ENCODE data around the gene FRAS1. TPM values are rescaled to one million over a fixed set of nuclear protein-coding genes. Genes with fewer than 3 reads are reported as not detected.
A peak's percentile ranks its signal among the peaks of the same experiment; 100 is the strongest.

FRAS1 gene
- total RNA-seq, 1 donor from 2014 or later = 24.6 TPM

DNA sequence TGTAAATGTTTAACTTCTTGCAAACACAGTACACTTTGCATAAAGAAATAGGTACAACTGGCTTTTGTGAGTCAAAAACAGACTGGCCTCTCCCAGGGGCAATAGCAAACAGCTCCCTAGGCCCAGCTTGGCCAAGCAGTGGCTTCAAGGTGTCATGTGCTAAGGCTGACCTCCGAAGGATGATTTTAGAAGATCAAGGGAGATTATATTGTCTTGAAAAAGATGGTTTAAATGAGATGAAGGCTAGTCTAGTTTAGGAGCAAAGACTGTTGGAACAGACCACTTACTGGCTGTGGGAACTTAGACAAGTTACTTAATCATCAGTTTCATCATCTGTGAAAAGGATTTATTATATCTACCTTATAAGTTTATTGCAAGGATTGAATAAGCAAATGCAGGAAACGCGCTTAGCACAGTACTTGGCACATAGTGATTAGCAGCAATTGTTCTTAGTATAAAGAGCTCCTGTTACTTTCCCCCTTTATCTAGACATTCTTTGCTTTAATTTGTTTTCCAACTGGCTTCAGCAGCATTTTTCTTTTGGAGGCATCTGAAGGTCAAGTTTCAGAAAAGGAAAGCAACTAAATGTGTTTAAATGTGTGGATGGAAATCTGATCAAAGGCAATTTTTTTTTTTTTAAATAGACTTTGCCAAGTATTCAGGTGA lies 511.6 kb downstream of the FRAS1 start:
- Mint-ChIP-seq H3K9me3 (ENCODE audit: unreplicated experiment) (no peaks in the 10 kb centered on the region), H3K36me3 (ENCODE audit: low read depth, unreplicated experiment) (peaks cover 5% of the 10 kb centered on the region), H3K27me3 (ENCODE audit: low read depth, unreplicated experiment) (no peaks in the 10 kb centered on the region), H3K4me3 (ENCODE audit: unreplicated experiment) (no peak overlapping the region), H3K4me1 (ENCODE audit: low read depth, unreplicated experiment) (peaks cover 59% of the 10 kb centered on the region), H3K27ac (ENCODE audit: unreplicated experiment) (peak overlapping the region; percentile 93)
- H3K36me3 ChIP-seq (ENCODE audit: insufficient read depth, low read length) = no peaks in the 10 kb centered on the region
- H3K27me3 ChIP-seq (ENCODE audit: insufficient read depth, low read length) = no peaks in the 10 kb centered on the region
- peaks cover 45% of the 10 kb centered on the region for H3K4me1 ChIP-seq (ENCODE audit: insufficient read depth, low read length)
- H4K20me1 ChIP-seq (ENCODE audit: insufficient read depth, low read length) = no peaks in the 10 kb centered on the region
- peak overlapping the region; percentile 78 for H3K27ac ChIP-seq (ENCODE audit: low read depth, low read length)
- no peak overlapping the region for H2AFZ ChIP-seq (ENCODE audit: low read depth, low read length)
- no peak overlapping the region for H3K4me3 ChIP-seq (ENCODE audit: insufficient read depth, low read depth, low read length)
- TF ChIP-seq EZH2 (IDR thresholded peaks at IDR 0.05; ENCODE audit: insufficient read depth, low read length) (no peak), CTCF (IDR thresholded peaks at IDR 0.05; ENCODE audit: insufficient read depth, low read depth, low read length) (no peak)
- H3K79me2 ChIP-seq (ENCODE audit: insufficient read depth, low read length) = no peaks in the 10 kb centered on the region
- peak overlapping the region; percentile 45 for H3K9ac ChIP-seq (ENCODE audit: low read length)
- DNase-seq (ENCODE audit: low read depth) (no peak), FAIRE-seq (no peak)
- peak overlapping the region; percentile 80 for H3K4me2 ChIP-seq (ENCODE audit: low read length)
- H3K9me3 ChIP-seq (ENCODE audit: insufficient read depth, low read depth, low read length) = no peaks in the 10 kb centered on the region

GRCh38 chr4:78569306-78569821 lies 512.2 kb downstream of the FRAS1 start:
- no peaks in the 10 kb centered on the region for H3K36me3 ChIP-seq (ENCODE audit: insufficient read depth, low read length)
- peak overlapping the region; percentile 45 for H3K9ac ChIP-seq (ENCODE audit: low read length)
- peak; percentile 94 for DNase-seq (ENCODE audit: low read depth)

More at GRCh38 chr4:78569306-78569821, 512.2 kb downstream of the FRAS1 start:
- peak; percentile 80 for FAIRE-seq
- Mint-ChIP-seq H3K27me3 (ENCODE audit: low read depth, unreplicated experiment) (no peaks in the 10 kb centered on the region), H3K27ac (ENCODE audit: unreplicated experiment) (peak overlapping the region; percentile 93), H3K4me3 (ENCODE audit: unreplicated experiment) (no peak overlapping the region), H3K36me3 (ENCODE audit: low read depth, unreplicated experiment) (peaks cover 5% of the 10 kb centered on the region), H3K9me3 (ENCODE audit: unreplicated experiment) (no peaks in the 10 kb centered on the region), H3K4me1 (ENCODE audit: low read depth, unreplicated experiment) (peaks cover 54% of the 10 kb centered on the region)
- Histone ChIP-seq H3K4me3 (ENCODE audit: insufficient read depth, low read depth, low read length) (peak overlapping the region; percentile 24), H4K20me1 (ENCODE audit: insufficient read depth, low read length) (no peaks in the 10 kb centered on the region), H3K27me3 (ENCODE audit: insufficient read depth, low read length) (no peaks in the 10 kb centered on the region), H3K4me1 (ENCODE audit: insufficient read depth, low read length) (peaks cover 43% of the 10 kb centered on the region), H2AFZ (ENCODE audit: low read depth, low read length) (peak overlapping the region; percentile 44), H3K79me2 (ENCODE audit: insufficient read depth, low read length) (no peaks in the 10 kb centered on the region), H3K27ac (ENCODE audit: low read depth, low read length) (peak overlapping the region; percentile 78), H3K9me3 (ENCODE audit: insufficient read depth, low read depth, low read length) (no peaks in the 10 kb centered on the region), H3K4me2 (ENCODE audit: low read length) (peak overlapping the region; percentile 80)
- TF ChIP-seq EZH2 (IDR thresholded peaks at IDR 0.05; ENCODE audit: insufficient read depth, low read length) (no peak), CTCF (IDR thresholded peaks at IDR 0.05; ENCODE audit: insufficient read depth, low read depth, low read length) (no peak)
